Fibroblast of pulmonary artery (primary cell): Measurements from ENCODE around the gene NTM.
"Not testable (repeated sequence)": the region's sequence is repeated elsewhere in the genome, so short reads cannot be mapped to it uniquely, and the experiment has no call there.

ENCODE experiments used
- DNase-seq: peaks from one replicate; pipeline ENCODE4 v3.0.0-alpha.2; 2010; ENCODE audit warnings: low read depth
- H3K4me3 ChIP-seq: replicated peaks from 2 replicates; pipeline ENCODE4 v1.5.1; 2011; ENCODE audit warnings: low read depth, mild to moderate bottlenecking, control low read depth, low read length, moderate library complexity
- CTCF ChIP-seq: IDR thresholded peaks from 2 replicates; pipeline ENCODE4 v1.5.1; 2011; ENCODE audit warnings: mild to moderate bottlenecking, control low read depth, low read length, inconsistent platforms; ENCODE audit errors: missing control alignments

The NTM gene

DNA sequence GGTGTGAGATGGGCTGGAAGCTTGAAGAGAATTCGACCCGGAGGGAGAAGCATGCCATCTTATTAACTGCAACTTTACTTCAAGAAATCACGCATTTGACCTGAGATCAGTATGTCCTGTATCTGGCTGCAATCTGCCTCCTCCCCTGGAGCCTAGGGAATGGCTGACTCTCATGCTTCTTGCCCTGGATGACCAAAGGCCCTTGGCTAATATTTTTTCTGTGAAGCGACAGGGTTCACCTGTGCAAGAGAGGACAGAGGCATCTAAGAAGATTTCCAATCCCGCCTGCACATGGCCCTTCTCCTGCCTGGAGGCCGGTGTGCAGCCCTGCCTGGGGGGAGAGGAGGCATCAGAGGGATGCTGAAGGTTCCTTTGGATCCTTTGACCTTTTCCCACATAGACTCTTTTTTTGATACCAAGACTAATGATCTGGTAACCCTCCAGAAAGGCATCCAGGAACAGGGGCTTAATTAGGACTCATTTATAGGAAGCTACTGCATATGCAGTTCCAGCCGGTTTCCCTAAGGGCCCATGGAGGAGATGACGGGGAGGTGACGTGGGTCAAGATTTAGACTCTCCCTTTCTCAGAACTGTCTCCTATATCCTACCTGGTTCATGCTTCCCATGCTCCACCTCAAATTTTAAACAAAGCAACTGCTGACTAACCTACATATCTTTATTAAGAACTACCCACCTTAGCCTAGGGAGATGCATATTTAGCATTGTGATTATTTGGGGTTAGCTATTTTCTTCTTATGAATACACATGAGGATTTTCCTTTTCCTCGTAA is 50.8 kb downstream of the NTM start:
- no peak overlapping the region for H3K4me3 ChIP-seq
- no peak for TF ChIP-seq CTCF
- DNase-seq, result no peak

GRCh38 chr11:131422029-131422428 is 51.6 kb downstream of the NTM start:
- DNase-seq, result no peak
- H3K4me3 ChIP-seq, result no peak overlapping the region
- no peak for TF ChIP-seq CTCF

GRCh38 chr11:131422496-131422895 is 52.1 kb downstream of the NTM start:
- no peak overlapping the region for H3K4me3 ChIP-seq
- TF ChIP-seq CTCF, result no peak
- DNase-seq, result no peak

GRCh38 chr11:131423688-131424087 is 53.3 kb downstream of the NTM start:
- DNase-seq, result no peak
- no peak overlapping the region for H3K4me3 ChIP-seq
- TF ChIP-seq CTCF, result no peak

DNA sequence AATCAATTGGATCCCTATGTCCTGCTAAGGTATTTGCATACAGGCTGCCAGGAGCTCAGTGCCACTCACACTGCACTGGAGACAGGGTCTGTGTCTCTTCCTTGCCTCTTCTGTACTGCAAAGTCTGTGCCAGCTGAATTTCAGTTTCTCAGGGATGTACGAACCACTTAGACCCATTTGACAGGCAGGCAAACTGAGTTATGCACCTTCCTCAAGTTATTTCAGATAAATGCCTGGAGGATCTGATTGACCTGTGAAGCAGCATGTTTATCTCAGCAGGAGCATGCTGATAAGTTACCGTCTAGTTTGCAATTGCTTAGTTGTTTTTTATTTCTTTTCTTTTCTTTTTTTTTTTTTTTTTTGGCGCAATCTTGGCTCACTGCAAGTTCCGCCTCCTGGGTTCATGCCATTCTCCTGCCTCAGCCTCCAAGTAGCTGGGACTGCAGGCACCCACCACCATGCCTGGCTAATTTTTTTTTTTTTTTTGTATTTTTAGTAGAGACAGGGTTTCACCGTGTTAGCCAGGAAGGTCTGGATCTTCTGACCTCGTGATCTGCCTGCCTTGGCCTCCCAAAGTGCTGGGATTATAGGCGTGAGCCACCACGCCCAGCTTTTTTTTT is 54.0 kb downstream of the NTM start:
- not testable (repeated sequence) for H3K4me3 ChIP-seq, DNase-seq

GRCh38 chr11:131425285-131425684 is 54.9 kb downstream of the NTM start:
- H3K4me3 ChIP-seq, result no peak overlapping the region
- TF ChIP-seq CTCF, result no peak
- no peak for DNase-seq

- no peak for TF ChIP-seq CTCF
- no peak overlapping the region for H3K4me3 ChIP-seq
- no peak for DNase-seq
Observed at GRCh38 chr11:131428853-131429252, 58.4 kb downstream of the NTM start.
